KG1 (cell line): ENCODE results near the gene ZBTB26.

Experiments
- DNase-seq: peaks from one replicate; lab custom pipeline; 2025; lab: John Stamatoyannopoulos, UW

Gene ZBTB26

GRCh38 chr9:122931226-122932121 is at the start of gene ZBTB26:
ZBTB26 (minus strand) TSS chr9:122931512; CDS start chr9:122919934, 11,578 bp downstream.
- peak; percentile 90 for DNase-seq

- no peak for DNase-seq
Measured at GRCh38 chr9:122978601-122979000, 47.3 kb upstream of the ZBTB26 start.

GRCh38 chr9:122975196-122975595 is 43.9 kb upstream of the ZBTB26 start:
- DNase-seq = no peak

GRCh38 chr9:122961139-122961538 is 29.8 kb upstream of the ZBTB26 start:
- DNase-seq = no peak

- no peak for DNase-seq
Measured at GRCh38 chr9:122955961-122956360, 24.6 kb upstream of the ZBTB26 start.

GRCh38 chr9:122954253-122954691 is 23.0 kb upstream of the ZBTB26 start:
- no peak for DNase-seq

- DNase-seq = no peak
Measured at GRCh38 chr9:122951056-122951455, 19.7 kb upstream of the ZBTB26 start.

GRCh38 chr9:122950263-122950662 is 19.0 kb upstream of the ZBTB26 start:
- DNase-seq = no peak

GRCh38 chr9:122949696-122950095 is 18.4 kb upstream of the ZBTB26 start:
- no peak for DNase-seq

GRCh38 chr9:122948313-122948712 is 17.0 kb upstream of the ZBTB26 start:
- DNase-seq = no peak

- DNase-seq = no peak
Measured at GRCh38 chr9:122946461-122947005, 15.2 kb upstream of the ZBTB26 start.

- DNase-seq = no peak
Measured at GRCh38 chr9:122944960-122945888, 13.9 kb upstream of the ZBTB26 start.

- no peak for DNase-seq
Measured at GRCh38 chr9:122941582-122942234, 10.4 kb upstream of the ZBTB26 start.

- DNase-seq = peak; percentile 92
Measured at GRCh38 chr9:122940749-122941581, 9.7 kb upstream of the ZBTB26 start, which contains the start of gene RABGAP1. RABGAP1 (plus strand) TSS chr9:122941020; CDS start chr9:122957060, 16,040 bp downstream.

GRCh38 chr9:122940454-122940748 is 9.1 kb upstream of the ZBTB26 start:
- DNase-seq = no peak

GRCh38 chr9:122939601-122940000 is 8.3 kb upstream of the ZBTB26 start:
- DNase-seq = no peak

- no peak for DNase-seq
Measured at GRCh38 chr9:122936883-122937282, 5.6 kb upstream of the ZBTB26 start.

GRCh38 chr9:122936464-122936863 is 5.2 kb upstream of the ZBTB26 start:
- no peak for DNase-seq

- no peak for DNase-seq
Measured at GRCh38 chr9:122930541-122931225, 629 bp downstream of the ZBTB26 start.

- DNase-seq = no peak
Measured at GRCh38 chr9:122929796-122930354, 1.4 kb downstream of the ZBTB26 start.
